ENCODE data around the gene TUBGCP2.

TUBGCP2 gene

DNA sequence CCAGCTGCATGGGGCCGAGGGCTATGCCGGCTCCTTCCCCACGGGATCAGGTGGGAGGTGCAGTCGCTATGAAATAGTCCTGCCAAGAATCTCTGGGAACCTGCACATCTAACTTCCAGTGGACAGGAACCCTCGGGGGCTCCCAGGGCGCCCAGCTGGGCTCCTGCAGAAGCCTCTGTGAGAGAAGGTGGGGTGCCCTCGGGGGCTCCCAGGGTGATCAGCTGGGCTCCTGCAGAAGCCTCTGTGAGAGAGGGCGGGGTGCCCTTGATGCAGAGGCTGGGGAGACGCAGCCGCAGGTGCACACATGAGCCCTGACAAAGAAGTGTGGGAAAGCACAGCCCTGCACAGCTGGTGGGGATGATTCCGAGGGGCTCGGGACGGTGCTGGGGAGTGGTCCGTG, 65.1 kb downstream of the TUBGCP2 start:
- Histone ChIP-seq H3F3A (ENCODE audit: control insufficient read depth, insufficient read depth) (no peaks in the 10 kb centered on the region), H3K79me2 (ENCODE audit: control insufficient read depth, low read length) (no peaks in the 10 kb centered on the region), H3K9me3 (ENCODE audit: control insufficient read depth, insufficient read depth, low read length) (no peaks in the 10 kb centered on the region), H3K27me3 (ENCODE audit: control insufficient read depth, low read length) (peaks cover 10% of the 10 kb centered on the region), H3K9me2 (replicated peaks; ENCODE audit: control insufficient read depth, low read length) (no peaks in the 10 kb centered on the region), H3K4me2 (ENCODE audit: low read length) (no peak overlapping the region), H3K4me1 (ENCODE audit: control insufficient read depth, low read length) (no peaks in the 10 kb centered on the region), H3K27ac (ENCODE audit: low read depth, low read length) (no peak overlapping the region), H3K36me3 (ENCODE audit: control insufficient read depth, low read length) (no peaks in the 10 kb centered on the region), H4K20me1 (ENCODE audit: control insufficient read depth, insufficient read depth, low read depth, low read length) (no peaks in the 10 kb centered on the region), H3K4me3 (ENCODE audit: low read length) (no peak overlapping the region)
- TF ChIP-seq, protein P1, sequence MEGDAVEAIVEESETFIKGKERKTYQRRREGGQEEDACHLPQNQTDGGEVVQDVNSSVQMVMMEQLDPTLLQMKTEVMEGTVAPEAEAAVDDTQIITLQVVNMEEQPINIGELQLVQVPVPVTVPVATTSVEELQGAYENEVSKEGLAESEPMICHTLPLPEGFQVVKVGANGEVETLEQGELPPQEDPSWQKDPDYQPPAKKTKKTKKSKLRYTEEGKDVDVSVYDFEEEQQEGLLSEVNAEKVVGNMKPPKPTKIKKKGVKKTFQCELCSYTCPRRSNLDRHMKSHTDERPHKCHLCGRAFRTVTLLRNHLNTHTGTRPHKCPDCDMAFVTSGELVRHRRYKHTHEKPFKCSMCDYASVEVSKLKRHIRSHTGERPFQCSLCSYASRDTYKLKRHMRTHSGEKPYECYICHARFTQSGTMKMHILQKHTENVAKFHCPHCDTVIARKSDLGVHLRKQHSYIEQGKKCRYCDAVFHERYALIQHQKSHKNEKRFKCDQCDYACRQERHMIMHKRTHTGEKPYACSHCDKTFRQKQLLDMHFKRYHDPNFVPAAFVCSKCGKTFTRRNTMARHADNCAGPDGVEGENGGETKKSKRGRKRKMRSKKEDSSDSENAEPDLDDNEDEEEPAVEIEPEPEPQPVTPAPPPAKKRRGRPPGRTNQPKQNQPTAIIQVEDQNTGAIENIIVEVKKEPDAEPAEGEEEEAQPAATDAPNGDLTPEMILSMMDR (IDR thresholded peaks at IDR 0.05; ENCODE audit: low read depth, low read length, poor library complexity, severe bottlenecking), result no peak
- TF ChIP-seq EZH2phosphoT487 (IDR thresholded peaks at IDR 0.05; ENCODE audit: borderline replicate concordance, low read length), result no peak

DNA sequence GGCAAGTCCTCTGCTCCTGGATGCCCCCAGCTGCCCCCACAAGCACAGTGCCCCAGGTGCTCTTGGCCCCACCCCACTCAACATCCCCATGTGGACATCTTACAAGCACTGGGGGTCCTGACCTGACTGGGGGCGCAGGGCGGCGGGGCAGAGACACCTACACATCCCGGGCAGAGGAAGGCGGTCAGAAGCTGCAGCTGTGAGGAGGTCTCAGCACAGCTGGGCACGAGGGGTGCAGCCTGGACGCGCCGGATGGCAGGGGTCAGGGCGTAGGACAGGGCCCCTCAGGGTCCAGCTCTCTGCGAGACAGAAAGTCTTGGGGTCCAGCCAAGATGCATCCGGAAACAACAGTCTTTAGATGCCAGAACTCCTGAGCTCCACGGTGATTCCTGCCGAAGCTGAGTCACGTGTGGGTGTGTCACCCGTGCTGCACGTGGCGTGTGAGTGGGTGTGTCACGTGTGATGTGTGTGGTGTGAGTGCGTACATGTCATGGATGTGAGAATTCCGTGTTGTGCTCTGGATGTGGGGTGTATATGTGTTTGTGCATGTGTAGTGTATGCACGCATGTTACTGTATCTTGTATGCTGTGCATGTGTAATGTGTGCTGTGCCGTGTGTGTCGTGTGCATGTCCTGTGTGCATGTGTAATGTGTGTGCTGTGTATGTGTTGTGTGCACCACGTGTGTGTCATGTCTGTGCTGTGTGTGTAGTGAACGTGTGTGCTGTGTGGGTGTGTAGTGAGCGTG, 65.9 kb downstream of the TUBGCP2 start:
- no peaks in the 10 kb centered on the region for H4K20me1 ChIP-seq (ENCODE audit: control insufficient read depth, insufficient read depth, low read depth, low read length)
- no peak overlapping the region for H3K4me2 ChIP-seq (ENCODE audit: low read length)
- no peak for TF ChIP-seq EZH2phosphoT487 (IDR thresholded peaks at IDR 0.05; ENCODE audit: borderline replicate concordance, low read length)
- TF ChIP-seq, protein P1 (IDR thresholded peaks at IDR 0.05; ENCODE audit: low read depth, low read length, poor library complexity, severe bottlenecking), result no peak
- no peaks in the 10 kb centered on the region for H3F3A ChIP-seq (ENCODE audit: control insufficient read depth, insufficient read depth)
- no peaks in the 10 kb centered on the region for H3K79me2 ChIP-seq (ENCODE audit: control insufficient read depth, low read length)
- peaks cover 10% of the 10 kb centered on the region for H3K27me3 ChIP-seq (ENCODE audit: control insufficient read depth, low read length)
- H3K36me3 ChIP-seq (ENCODE audit: control insufficient read depth, low read length), result no peaks in the 10 kb centered on the region
- no peaks in the 10 kb centered on the region for H3K4me1 ChIP-seq (ENCODE audit: control insufficient read depth, low read length)
- H3K27ac ChIP-seq (ENCODE audit: low read depth, low read length), result no peak overlapping the region
- no peaks in the 10 kb centered on the region for H3K9me3 ChIP-seq (ENCODE audit: control insufficient read depth, insufficient read depth, low read length)
- H3K4me3 ChIP-seq (ENCODE audit: low read length), result no peak overlapping the region
- no peaks in the 10 kb centered on the region for H3K9me2 ChIP-seq (replicated peaks; ENCODE audit: control insufficient read depth, low read length)

DNA sequence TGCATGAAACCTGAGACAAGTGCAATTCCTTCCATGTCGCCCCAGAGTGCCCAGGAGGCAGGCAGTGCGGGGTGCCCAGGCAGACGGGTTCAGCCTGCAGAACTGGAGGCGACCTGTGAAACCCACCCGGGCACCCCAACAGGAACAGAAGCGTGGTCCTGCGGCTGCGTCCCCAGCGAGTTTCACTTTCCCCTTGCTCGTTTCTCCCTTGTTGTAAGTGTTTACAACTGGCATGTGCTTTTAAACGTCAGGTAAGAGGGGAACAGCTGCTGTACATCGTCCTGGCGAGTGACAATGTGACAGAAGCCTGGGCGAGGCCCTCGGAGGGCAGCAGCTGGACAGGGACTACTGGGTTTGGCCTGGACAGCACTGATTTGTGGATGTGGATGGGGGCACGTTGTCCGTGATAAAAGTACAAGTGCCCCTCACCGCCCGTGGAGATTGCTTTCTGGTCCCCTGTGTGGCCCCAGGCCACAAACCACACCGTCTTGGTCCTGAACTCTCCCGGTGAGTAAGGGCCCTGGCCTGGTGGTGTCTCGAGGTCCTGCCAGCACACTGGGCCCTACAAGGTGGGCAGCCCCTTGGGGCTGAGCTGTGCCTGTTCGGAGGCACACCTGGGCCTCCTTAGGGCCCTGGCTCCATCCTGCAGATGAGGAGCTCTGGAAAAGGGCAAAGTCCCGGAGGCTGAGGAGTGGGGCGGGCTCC, 67.0 kb downstream of the TUBGCP2 start:
- no peaks in the 10 kb centered on the region for H3K9me2 ChIP-seq (replicated peaks; ENCODE audit: control insufficient read depth, low read length)
- H3K79me2 ChIP-seq (ENCODE audit: control insufficient read depth, low read length), result no peaks in the 10 kb centered on the region
- peaks cover 10% of the 10 kb centered on the region for H3K27me3 ChIP-seq (ENCODE audit: control insufficient read depth, low read length)
- no peaks in the 10 kb centered on the region for H3K4me1 ChIP-seq (ENCODE audit: control insufficient read depth, low read length)
- H3F3A ChIP-seq (ENCODE audit: control insufficient read depth, insufficient read depth), result no peaks in the 10 kb centered on the region
- H3K4me2 ChIP-seq (ENCODE audit: low read length), result no peak overlapping the region
- no peak overlapping the region for H3K4me3 ChIP-seq (ENCODE audit: low read length)
- H3K9me3 ChIP-seq (ENCODE audit: control insufficient read depth, insufficient read depth, low read length), result no peaks in the 10 kb centered on the region
- no peak overlapping the region for H3K27ac ChIP-seq (ENCODE audit: low read depth, low read length)
- no peak for TF ChIP-seq EZH2phosphoT487 (IDR thresholded peaks at IDR 0.05; ENCODE audit: borderline replicate concordance, low read length)
- TF ChIP-seq, protein P1 (IDR thresholded peaks at IDR 0.05; ENCODE audit: low read depth, low read length, poor library complexity, severe bottlenecking), result no peak
- no peaks in the 10 kb centered on the region for H3K36me3 ChIP-seq (ENCODE audit: control insufficient read depth, low read length)
- H4K20me1 ChIP-seq (ENCODE audit: control insufficient read depth, insufficient read depth, low read depth, low read length), result no peaks in the 10 kb centered on the region
